Activated T-cell treated with anti-CD3 and anti-CD28 coated beads, Interleukin-2, amount 50 U/mL, for 4 hours (primary cell): Measurements from ENCODE around the gene GTF2H4. TPM values are rescaled to one million over a fixed set of nuclear protein-coding genes. Genes with fewer than 3 reads are reported as not detected.

ENCODE experiments used
- ATAC-seq, 2 donors: fragments of 200-7000 bp; cut with Tn5 transposase; one replicate each; pipeline ENCODE4 v1.10.0; 2021
- DNase-seq: peaks from one replicate; pipeline ENCODE4 v3.0.0-alpha.2; 2020
- H3K27me3 Mint-ChIP-seq: one replicate; pipeline ENCODE4 v1.8.0; 2021; ENCODE audit warnings: low read depth, mixed read lengths
- H3K36me3 Mint-ChIP-seq: one replicate; pipeline ENCODE4 v1.8.0; 2022; ENCODE audit warnings: mixed read lengths; ENCODE audit not compliant: insufficient read depth
- H3K4me1 Mint-ChIP-seq: one replicate; pipeline ENCODE4 v1.8.0; 2021; ENCODE audit warnings: low read depth, mixed read lengths
- H3K4me3 Mint-ChIP-seq: one replicate; pipeline ENCODE4 v1.8.0; 2021; ENCODE audit warnings: mild to moderate bottlenecking, moderate library complexity, mixed read lengths
- H3K9me3 Mint-ChIP-seq: one replicate; pipeline ENCODE4 v1.8.0; 2021; ENCODE audit warnings: mixed read lengths
- total RNA-seq, 3 donors: library from RNA; stranded (reverse); gene quantifications; one replicate each; pipeline ENCODE4 v1.2.1, GENCODE V29; 2021

Gene GTF2H4
- total RNA-seq, 3 donors from 2014 or later, result 69.6 to 74.0 (median 73.8) TPM

DNA sequence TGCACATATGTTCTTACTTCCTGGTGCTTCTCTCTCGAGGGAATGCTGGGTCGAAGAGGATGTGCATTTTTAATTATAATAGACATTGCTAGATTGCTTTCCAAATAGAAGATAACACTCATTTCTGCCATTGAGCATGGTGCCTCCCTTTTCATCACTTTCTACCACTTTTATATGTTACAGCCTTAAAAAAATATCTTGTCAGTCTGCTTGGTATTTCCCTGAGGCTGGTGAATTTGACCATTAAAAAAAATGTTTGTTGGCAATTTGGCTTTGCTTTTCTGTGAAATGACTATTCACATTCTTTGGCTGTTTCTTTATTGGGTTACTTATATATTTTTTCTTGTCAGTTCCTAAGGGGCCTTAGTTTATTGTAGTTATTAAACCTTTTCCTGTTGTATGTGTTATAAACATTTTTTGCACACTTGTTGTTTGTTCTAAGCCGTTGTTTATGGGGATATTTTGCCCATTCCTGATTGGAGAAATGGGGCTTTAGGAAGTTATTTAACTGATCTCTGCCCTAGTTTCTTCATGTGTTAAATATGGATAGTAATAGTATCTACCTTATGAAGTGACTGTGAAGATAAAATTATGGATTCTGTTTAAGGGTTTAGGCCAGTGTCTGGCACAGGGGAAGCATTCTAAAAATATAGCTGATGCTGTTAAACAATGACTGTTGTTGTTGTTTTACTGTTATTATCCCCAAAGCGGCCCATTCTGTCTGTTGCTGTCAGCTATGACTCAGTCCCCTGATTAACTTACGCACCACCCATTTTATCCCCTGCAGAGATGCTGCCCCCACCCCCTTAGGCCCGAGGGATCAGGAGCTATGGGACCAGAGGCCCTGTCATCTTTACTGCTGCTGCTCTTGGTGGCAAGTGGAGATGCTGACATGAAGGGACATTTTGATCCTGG is 19.8 kb upstream of the GTF2H4 start:
- Mint-ChIP-seq H3K4me3 (no peak overlapping the region), H3K9me3 (no peaks in the 10 kb centered on the region), H3K27me3 (no peaks in the 10 kb centered on the region), H3K36me3 (peaks cover 8% of the 10 kb centered on the region), H3K4me1 (peaks cover 28% of the 10 kb centered on the region)
- DNase-seq (no peak), ATAC-seq (no peak)

DNA sequence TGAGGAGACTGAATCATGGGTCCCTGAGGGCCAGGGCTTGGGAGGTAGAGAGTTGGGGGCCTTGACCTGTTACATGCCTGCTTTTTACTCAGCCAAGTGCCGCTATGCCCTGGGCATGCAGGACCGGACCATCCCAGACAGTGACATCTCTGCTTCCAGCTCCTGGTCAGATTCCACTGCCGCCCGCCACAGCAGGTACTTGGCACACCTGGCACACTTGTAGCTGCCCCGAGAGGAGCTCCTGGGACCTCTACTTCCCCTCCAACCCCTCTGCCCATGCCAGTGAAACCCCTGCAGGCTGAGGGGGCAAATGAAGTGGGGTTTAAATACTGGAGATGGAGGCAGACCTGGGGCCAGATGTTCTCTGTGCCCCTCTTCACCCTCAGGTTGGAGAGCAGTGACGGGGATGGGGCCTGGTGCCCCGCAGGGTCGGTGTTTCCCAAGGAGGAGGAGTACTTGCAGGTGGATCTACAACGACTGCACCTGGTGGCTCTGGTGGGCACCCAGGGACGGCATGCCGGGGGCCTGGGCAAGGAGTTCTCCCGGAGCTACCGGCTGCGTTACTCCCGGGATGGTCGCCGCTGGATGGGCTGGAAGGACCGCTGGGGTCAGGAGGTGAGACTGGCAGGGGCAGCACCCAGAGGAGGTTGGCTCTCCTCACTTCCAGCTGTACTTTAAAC is 19.1 kb upstream of the GTF2H4 start:
- Mint-ChIP-seq H3K4me1 (peaks cover 21% of the 10 kb centered on the region), H3K9me3 (no peaks in the 10 kb centered on the region), H3K36me3 (peaks cover 8% of the 10 kb centered on the region), H3K27me3 (no peaks in the 10 kb centered on the region), H3K4me3 (no peak overlapping the region)
- no peak for ATAC-seq
- no peak for DNase-seq

DNA sequence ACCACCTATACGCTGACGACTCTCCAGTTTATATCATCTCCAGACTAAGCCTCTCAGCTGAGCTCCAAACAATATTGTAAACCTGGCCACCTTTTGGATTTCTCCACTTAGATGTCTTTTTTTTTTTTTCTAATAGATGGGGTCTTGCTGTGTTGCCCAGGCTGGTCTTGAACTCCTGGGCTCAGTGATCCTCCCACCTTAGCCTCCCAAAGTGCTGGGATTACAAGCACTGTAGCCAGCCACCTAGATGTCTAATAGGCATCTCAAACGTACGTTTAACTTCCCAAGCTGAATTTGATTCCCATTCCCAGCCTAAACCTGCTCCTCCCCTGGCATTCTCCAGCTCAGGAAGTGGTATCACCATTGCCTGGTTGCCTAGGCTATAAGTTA is 18.5 kb upstream of the GTF2H4 start:
- Mint-ChIP-seq H3K4me1 (peaks cover 21% of the 10 kb centered on the region), H3K4me3 (no peak overlapping the region), H3K27me3 (no peaks in the 10 kb centered on the region), H3K9me3 (no peaks in the 10 kb centered on the region), H3K36me3 (peaks cover 8% of the 10 kb centered on the region)
- ATAC-seq (no peak), DNase-seq (no peak)

DNA sequence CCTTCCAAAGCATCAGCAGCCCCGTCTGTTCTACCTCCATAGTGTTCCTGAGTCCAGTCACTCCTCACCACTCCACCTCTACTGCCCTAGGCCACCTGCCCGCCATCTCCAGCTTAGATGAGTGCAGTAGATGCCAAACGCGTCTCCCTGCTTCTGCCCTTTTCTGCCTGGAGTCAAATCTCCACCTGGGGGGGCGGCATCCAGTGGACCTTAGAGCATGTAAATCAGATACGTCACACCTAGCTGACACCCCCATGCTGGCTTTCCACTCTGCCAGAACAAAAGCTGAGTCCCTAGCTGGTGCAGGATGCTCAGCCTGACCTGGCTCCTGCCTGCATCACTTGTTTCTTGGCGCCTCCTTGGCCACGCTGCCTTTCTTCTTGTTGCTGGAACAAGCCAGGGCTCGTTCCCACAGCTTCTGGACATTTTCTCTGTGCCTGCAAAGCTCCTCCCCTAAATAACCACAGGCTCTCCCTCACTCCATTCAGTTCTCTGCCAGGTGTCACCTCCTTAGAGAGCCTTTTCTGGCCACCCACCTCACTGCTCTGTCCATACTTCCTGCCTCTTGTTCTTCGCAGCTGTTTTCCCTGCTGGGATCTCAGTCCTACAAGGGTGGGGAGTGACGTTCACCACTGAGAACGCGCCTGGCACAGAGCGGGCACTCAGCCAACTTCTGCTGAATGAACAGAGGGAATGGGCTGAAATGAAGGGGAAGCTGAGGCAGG is 17.9 kb upstream of the GTF2H4 start:
- H3K4me1 Mint-ChIP-seq, result peaks cover 17% of the 10 kb centered on the region
- no peaks in the 10 kb centered on the region for H3K9me3 Mint-ChIP-seq
- ATAC-seq, result no peak
- no peak for DNase-seq
- peaks cover 14% of the 10 kb centered on the region for H3K36me3 Mint-ChIP-seq
- no peak overlapping the region for H3K4me3 Mint-ChIP-seq
- H3K27me3 Mint-ChIP-seq, result no peaks in the 10 kb centered on the region

DNA sequence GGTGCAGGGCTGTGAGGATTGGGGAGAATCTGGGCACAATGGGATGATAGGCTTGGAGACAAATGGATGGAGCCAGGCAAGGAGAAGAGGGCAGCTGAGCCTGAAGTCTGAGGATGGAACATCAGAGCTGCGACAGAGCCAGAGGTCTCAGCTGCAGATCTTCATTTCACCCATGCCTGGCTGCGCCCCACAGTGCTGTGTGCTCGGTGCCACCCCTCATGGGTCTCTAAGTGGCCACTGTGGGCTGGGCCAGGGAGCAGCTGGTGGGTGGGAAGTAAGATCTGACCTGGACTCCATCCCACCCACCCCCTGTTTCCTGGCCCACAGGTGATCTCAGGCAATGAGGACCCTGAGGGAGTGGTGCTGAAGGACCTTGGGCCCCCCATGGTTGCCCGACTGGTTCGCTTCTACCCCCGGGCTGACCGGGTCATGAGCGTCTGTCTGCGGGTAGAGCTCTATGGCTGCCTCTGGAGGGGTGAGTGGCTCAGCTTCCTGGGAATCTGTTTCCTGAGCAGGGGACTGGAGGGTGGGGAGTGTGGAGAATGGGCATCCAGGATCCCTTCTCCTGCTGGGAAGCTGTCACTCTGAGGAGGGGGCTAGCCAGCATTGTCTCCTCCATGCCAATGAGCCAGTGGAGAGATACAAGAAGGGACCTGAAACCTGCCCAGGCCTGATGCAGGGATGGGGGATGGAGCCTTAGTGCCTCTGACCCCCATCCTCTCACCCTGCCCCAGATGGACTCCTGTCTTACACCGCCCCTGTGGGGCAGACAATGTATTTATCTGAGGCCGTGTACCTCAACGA is 17.2 kb upstream of the GTF2H4 start:
- peaks cover 15% of the 10 kb centered on the region for H3K36me3 Mint-ChIP-seq
- H3K27me3 Mint-ChIP-seq, result no peaks in the 10 kb centered on the region
- peaks cover 10% of the 10 kb centered on the region for H3K4me1 Mint-ChIP-seq
- H3K9me3 Mint-ChIP-seq, result no peaks in the 10 kb centered on the region
- DNase-seq, result no peak
- no peak overlapping the region for H3K4me3 Mint-ChIP-seq
- no peak for ATAC-seq

DNA sequence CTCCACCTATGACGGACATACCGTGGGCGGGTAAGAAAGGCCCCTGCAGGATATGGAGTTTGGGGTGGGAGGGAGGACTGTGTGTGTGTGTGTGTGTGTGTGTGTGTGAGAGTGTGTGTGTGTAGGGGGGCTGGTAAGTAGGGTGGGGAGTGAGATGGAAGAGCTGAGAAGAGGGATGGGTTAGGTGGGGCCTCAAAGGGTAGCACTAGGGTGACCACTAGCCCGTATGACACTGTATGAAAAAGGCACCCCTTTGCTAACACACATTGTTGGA is 16.6 kb upstream of the GTF2H4 start:
- Mint-ChIP-seq H3K4me1 (peaks cover 4% of the 10 kb centered on the region), H3K4me3 (no peak overlapping the region), H3K27me3 (no peaks in the 10 kb centered on the region), H3K36me3 (peaks cover 15% of the 10 kb centered on the region), H3K9me3 (no peaks in the 10 kb centered on the region)
- no peak for DNase-seq
- ATAC-seq, result no peak

DNA sequence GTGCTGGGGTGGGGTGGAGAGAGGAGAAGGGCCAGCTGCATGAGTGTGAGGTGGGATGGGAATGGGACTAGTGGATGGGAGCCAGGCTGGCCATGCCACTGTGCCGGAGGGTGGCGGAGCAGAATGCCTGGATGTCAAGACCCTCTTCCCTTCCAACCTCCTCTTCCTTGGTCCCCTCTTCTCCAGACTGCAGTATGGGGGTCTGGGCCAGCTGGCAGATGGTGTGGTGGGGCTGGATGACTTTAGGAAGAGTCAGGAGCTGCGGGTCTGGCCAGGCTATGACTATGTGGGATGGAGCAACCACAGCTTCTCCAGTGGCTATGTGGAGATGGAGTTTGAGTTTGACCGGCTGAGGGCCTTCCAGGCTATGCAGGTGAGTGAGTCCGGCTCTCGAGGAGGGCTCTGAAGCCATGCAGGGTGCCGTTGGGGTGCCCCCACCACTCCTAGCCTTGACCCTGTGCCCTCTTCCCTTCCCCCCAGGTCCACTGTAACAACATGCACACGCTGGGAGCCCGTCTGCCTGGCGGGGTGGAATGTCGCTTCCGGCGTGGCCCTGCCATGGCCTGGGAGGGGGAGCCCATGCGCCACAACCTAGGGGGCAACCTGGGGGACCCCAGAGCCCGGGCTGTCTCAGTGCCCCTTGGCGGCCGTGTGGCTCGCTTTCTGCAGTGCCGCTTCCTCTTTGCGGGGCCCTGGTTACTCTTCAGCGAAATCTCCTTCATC is 16.0 kb upstream of the GTF2H4 start:
- Mint-ChIP-seq H3K27me3 (no peaks in the 10 kb centered on the region), H3K36me3 (peaks cover 15% of the 10 kb centered on the region), H3K9me3 (no peaks in the 10 kb centered on the region), H3K4me1 (no peaks in the 10 kb centered on the region), H3K4me3 (no peak overlapping the region)
- ATAC-seq (no peak), DNase-seq (no peak)

DNA sequence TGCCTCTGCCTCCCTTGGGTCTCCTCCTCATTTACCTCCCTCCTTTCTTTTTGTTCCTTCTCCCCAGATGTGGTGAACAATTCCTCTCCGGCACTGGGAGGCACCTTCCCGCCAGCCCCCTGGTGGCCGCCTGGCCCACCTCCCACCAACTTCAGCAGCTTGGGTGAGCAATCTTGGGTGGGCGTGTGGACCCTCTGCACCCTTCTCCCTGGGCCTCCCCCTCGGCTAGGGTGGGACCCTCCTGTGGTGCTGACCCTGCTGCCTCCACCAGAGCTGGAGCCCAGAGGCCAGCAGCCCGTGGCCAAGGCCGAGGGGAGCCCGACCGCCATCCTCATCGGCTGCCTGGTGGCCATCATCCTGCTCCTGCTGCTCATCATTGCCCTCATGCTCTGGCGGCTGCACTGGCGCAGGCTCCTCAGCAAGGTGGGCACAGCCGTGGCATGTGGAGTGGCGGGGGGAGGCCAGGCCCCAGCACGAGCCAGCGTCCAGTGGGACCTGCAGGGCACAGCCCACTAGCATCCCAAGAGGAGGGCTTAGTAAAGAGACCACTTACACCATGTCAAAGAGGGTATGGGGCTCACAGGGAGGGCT is 14.9 kb upstream of the GTF2H4 start:
- H3K9me3 Mint-ChIP-seq, result no peaks in the 10 kb centered on the region
- peaks cover 15% of the 10 kb centered on the region for H3K36me3 Mint-ChIP-seq
- no peaks in the 10 kb centered on the region for H3K27me3 Mint-ChIP-seq
- DNase-seq (no peak), ATAC-seq (no peak)
- H3K4me1 Mint-ChIP-seq, result no peaks in the 10 kb centered on the region
- H3K4me3 Mint-ChIP-seq, result no peak overlapping the region

DNA sequence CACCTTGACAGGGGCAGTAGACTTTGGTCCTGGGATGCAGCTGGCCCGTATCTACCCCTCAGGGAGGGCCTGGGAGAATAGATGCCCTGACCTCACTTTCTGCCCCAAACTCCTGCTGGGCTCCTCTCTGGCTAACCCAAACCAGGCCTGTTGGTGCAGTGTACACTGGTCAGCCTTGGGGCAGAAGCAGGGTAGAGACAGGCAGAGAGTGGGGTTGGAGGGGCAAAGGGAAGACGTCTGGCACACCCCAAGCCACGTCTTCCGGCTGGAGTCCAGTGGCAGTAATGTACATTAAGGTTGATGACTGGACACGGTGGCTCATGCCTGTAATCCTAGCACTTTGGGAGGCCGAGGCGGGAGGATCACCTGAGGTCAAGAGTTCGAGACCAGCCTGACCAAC is 14.3 kb upstream of the GTF2H4 start:
- Mint-ChIP-seq H3K9me3 (no peaks in the 10 kb centered on the region), H3K27me3 (no peaks in the 10 kb centered on the region), H3K36me3 (peaks cover 21% of the 10 kb centered on the region), H3K4me3 (no peak overlapping the region), H3K4me1 (no peaks in the 10 kb centered on the region)
- no peak for DNase-seq
- no peak for ATAC-seq

DNA sequence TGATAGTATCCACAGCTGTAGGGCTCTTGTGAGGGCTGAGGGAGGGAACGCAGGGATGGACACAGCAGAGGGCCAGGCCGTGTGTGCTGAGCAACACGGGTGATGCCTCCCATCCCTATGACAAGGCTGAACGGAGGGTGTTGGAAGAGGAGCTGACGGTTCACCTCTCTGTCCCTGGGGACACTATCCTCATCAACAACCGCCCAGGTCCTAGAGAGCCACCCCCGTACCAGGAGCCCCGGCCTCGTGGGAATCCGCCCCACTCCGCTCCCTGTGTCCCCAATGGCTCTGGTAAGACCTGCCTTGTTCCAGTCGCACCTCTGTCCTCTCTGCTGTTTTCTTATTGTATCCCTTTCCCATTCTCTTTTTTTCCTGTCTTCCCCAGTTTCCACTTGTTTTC is 13.6 kb upstream of the GTF2H4 start:
- no peak for DNase-seq
- H3K36me3 Mint-ChIP-seq, result peaks cover 23% of the 10 kb centered on the region
- H3K4me1 Mint-ChIP-seq, result no peaks in the 10 kb centered on the region
- H3K4me3 Mint-ChIP-seq, result no peak overlapping the region
- ATAC-seq, result no peak
- H3K27me3 Mint-ChIP-seq, result no peaks in the 10 kb centered on the region
- no peaks in the 10 kb centered on the region for H3K9me3 Mint-ChIP-seq

DNA sequence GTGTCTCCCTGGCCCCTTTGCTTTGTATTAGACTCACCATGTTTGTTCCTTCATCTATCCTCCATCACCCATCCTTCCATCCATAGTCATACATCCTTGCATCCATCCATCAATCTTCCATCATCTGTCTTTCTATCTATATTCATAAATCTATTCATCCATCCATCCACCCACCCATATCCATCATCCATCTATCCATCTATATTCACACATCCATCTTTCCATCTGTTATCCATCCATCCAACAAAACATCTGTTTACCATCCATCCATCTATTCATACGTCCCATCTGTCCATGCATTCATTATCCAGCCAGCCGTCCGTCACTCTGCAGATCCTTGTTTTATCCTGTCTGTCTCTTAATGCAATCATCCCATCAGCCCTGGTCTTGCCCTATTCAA is 13.1 kb upstream of the GTF2H4 start:
- Mint-ChIP-seq H3K36me3 (peaks cover 22% of the 10 kb centered on the region), H3K9me3 (no peaks in the 10 kb centered on the region), H3K27me3 (no peaks in the 10 kb centered on the region), H3K4me3 (no peak overlapping the region), H3K4me1 (no peaks in the 10 kb centered on the region)
- DNase-seq (no peak), ATAC-seq (no peak)

DNA sequence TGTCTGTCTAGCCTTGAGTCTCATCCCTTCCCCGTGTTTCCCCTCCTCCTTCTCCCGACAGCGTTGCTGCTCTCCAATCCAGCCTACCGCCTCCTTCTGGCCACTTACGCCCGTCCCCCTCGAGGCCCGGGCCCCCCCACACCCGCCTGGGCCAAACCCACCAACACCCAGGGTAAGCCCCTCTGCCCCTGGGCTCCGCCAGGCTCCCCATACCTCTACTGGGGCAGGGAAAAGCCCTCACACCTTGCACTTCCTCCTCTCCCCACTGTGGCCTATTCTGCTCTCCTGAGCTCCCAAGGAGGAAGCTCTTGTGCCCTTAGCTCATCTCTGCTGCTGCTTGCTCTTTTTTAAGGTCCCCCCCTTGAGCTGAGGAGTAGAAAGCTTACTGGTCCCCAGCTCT is 12.7 kb upstream of the GTF2H4 start:
- DNase-seq (no peak), ATAC-seq (no peak)
- Mint-ChIP-seq H3K27me3 (no peaks in the 10 kb centered on the region), H3K4me3 (no peak overlapping the region), H3K9me3 (no peaks in the 10 kb centered on the region), H3K4me1 (no peaks in the 10 kb centered on the region), H3K36me3 (peaks cover 18% of the 10 kb centered on the region)

DNA sequence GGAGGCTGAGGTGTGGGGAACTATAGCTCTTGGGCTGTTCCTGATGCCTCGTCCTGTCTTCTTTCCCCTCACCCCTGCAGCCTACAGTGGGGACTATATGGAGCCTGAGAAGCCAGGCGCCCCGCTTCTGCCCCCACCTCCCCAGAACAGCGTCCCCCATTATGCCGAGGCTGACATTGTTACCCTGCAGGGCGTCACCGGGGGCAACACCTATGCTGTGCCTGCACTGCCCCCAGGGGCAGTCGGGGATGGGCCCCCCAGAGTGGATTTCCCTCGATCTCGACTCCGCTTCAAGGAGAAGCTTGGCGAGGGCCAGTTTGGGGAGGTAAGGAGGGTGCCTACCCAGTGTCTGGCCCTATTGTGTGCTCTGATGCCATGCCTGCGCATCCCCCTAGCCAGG is 11.5 kb upstream of the GTF2H4 start:
- H3K9me3 Mint-ChIP-seq, result no peaks in the 10 kb centered on the region
- H3K4me1 Mint-ChIP-seq, result no peaks in the 10 kb centered on the region
- DNase-seq (no peak), ATAC-seq (no peak)
- H3K27me3 Mint-ChIP-seq, result no peaks in the 10 kb centered on the region
- H3K4me3 Mint-ChIP-seq, result no peak overlapping the region
- H3K36me3 Mint-ChIP-seq, result peaks cover 17% of the 10 kb centered on the region
